Thyroid gland (tissue), 4 donors: Measurements from ENCODE around the gene TMC6. TPM values are rescaled to one million over a fixed set of nuclear protein-coding genes. Genes with fewer than 3 reads are reported as not detected.
A peak's percentile ranks its signal among the peaks of the same experiment; 100 is the strongest.
"Not testable (repeated sequence)": the region's sequence is repeated elsewhere in the genome, so short reads cannot be mapped to it uniquely, and the experiment has no call there.

ENCODE experiments used
- DNase-seq, 2 donors: peaks; one replicate each; pipeline ENCODE4 v3.0.0-alpha.2; 2019
- H3K27ac ChIP-seq, 3 donors: fragments of 200-600 bp; sonication (generic); 1 replicate in 2 of 3; 2 replicates in 1 of 3; pipeline ENCODE4 v1.5.1; 2016 to 2019; ENCODE audit warnings: mild to moderate bottlenecking in 1 of 3, moderate library complexity in 1 of 3
- H3K27me3 ChIP-seq: fragments of 200-600 bp; sonication (generic); one replicate; pipeline ENCODE4 v1.5.1; 2019
- H3K36me3 ChIP-seq, 2 donors: fragments of 200-600 bp; sonication (generic); one replicate each; pipeline ENCODE4 v1.5.1; 2016 to 2019
- H3K4me1 ChIP-seq, 2 donors: fragments of 200-600 bp; sonication (generic); one replicate each; pipeline ENCODE4 v1.5.1; 2017 to 2019
- H3K4me3 ChIP-seq, 3 donors: fragments of 200-600 bp; sonication (generic); replicated peaks in 1 of 3; 1 replicate in 2 of 3; 2 replicates in 1 of 3; pipeline ENCODE4 v1.5.1; 2016; ENCODE audit warnings: mild to moderate bottlenecking in 1 of 3
- H3K9me3 ChIP-seq: fragments of 200-600 bp; sonication (generic); one replicate; pipeline ENCODE4 v1.5.1; 2017
- POLR2A ChIP-seq, 2 donors: fragments of 450-650 bp; IDR thresholded peaks; one replicate each; pipeline ENCODE4 v1.6.1; 2017; ENCODE audit warnings: antibody characterized with exemption in 2 of 2, mild to moderate bottlenecking in 2 of 2, moderate library complexity in 1 of 2
- WGBS, 2 donors: methylation state at CpG; one replicate each; pipeline ENCODE4 v1.1.5; 2017; 5-methylcytosine and 5-hydroxymethylcytosine counted together
- intact Hi-C: fragments of 100-400 bp; cut with DNase I; formaldehyde crosslinking; loops from one replicate; pipeline ENCODE4 v1.15.1; 2023
- total RNA-seq, 4 donors: library from RNA; depleted of rRNA; stranded (reverse); fragments of >200 nt; gene quantifications; one replicate each; pipeline ENCODE4 v1.2.3, GENCODE V29; 2016
- TF ChIP-seq, protein P1 (sequence below), 6 experiments: fragments of 200-600 bp in 3 of 6; fragments of 450-650 bp in 3 of 6; sonication (generic) in 3 of 6; IDR thresholded peaks; one replicate each; pipeline ENCODE4 v1.5.1; 2016 to 2019; ENCODE audit warnings: antibody characterized with exemption in 6 of 6, mild to moderate bottlenecking in 2 of 6, inconsistent platforms in 1 of 6, moderate library complexity in 1 of 6

Gene TMC6
- total RNA-seq, 4 donors from 2014 or later, result 10.0 to 22.8 (median 20.4) TPM

DNA sequence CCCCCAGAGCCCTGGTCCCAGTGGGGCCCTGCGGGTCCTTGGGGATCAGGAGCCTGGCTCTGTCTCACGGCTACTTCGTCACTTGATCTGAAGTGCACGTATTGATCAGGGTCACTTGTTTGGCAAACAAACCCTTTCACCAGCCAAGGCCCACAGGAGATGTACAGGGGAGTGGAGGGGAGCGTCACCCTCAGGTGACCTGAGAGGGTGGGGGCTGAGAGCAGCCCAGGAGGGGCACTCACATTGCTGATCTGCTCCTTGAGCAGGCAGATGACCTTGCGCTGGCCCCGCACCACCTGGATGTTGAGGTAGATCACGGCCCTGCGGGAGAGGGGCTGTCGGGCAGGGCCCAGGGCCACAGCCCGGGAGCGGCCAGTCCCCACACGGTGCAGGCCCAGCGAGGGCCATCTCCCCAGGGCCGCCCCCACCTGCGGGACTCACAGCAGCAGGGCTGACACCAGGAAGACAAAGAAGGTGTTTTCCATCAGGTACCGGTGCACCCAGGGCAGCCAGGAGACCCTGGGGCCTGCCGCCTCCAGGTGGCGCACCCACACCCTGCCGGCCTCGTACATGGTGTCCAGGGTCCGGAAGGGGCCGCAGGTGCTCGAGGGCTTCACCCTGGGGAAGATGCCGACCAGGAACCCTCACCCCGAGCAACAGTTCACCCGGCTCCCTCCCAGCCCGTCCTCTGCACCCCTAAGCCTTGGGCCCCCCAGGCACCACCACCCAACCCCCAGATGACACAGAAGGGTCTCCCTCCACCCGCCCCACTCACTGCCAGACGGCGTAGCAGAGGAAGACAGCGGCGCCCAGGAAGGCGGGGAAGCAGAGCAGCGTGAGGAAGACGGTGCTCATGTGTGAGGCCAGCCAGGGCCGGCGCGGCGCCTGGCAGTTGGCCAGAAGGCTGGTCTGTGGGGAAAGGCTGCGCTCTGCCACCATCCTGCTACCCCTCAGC, 11.3 kb downstream of the TMC6 start:
- H3K27ac ChIP-seq, result peak overlapping the region in 1 of 3 donors; percentile 21
- H3K4me1 ChIP-seq, result peaks cover 9 to 26% of the 10 kb centered on the region in 2 donors
- TF ChIP-seq POLR2A (IDR thresholded peaks at IDR 0.05), result no peak
- TF ChIP-seq, protein P1, sequence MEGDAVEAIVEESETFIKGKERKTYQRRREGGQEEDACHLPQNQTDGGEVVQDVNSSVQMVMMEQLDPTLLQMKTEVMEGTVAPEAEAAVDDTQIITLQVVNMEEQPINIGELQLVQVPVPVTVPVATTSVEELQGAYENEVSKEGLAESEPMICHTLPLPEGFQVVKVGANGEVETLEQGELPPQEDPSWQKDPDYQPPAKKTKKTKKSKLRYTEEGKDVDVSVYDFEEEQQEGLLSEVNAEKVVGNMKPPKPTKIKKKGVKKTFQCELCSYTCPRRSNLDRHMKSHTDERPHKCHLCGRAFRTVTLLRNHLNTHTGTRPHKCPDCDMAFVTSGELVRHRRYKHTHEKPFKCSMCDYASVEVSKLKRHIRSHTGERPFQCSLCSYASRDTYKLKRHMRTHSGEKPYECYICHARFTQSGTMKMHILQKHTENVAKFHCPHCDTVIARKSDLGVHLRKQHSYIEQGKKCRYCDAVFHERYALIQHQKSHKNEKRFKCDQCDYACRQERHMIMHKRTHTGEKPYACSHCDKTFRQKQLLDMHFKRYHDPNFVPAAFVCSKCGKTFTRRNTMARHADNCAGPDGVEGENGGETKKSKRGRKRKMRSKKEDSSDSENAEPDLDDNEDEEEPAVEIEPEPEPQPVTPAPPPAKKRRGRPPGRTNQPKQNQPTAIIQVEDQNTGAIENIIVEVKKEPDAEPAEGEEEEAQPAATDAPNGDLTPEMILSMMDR (IDR thresholded peaks at IDR 0.05), result peak in 4 of 6 experiments; percentile 28 to 52 (median 42)
- H3K27me3 ChIP-seq, result no peaks in the 10 kb centered on the region
- peak; percentile 74 to 83 for DNase-seq
- 32 to 44% methylated on average over 14 to 18 of the region's 41 CpGs for WGBS, 2 donors
- H3K4me3 ChIP-seq, result no peak overlapping the region
- no peaks in the 10 kb centered on the region for H3K9me3 ChIP-seq
- no peaks in the 10 kb centered on the region for H3K36me3 ChIP-seq
- intact Hi-C loops, result no loop called here

GRCh38 chr17:78116411-78116810, 12.1 kb downstream of the TMC6 start:
- Histone ChIP-seq H3K27me3 (no peaks in the 10 kb centered on the region), H3K36me3 (no peaks in the 10 kb centered on the region), H3K27ac (no peak overlapping the region), H3K4me3 (no peak overlapping the region), H3K4me1 (peaks cover 9 to 27% of the 10 kb centered on the region in 2 donors), H3K9me3 (no peaks in the 10 kb centered on the region)
- intact Hi-C loops, result no loop called here
- WGBS, 2 donors, result 94 to 96% methylated on average over 9 of the region's 9 CpGs
- no peak for TF ChIP-seq POLR2A (IDR thresholded peaks at IDR 0.05)
- TF ChIP-seq, protein P1 (IDR thresholded peaks at IDR 0.05), result no peak
- no peak for DNase-seq

GRCh38 chr17:78115803-78116202, 12.8 kb downstream of the TMC6 start:
- H3K36me3 ChIP-seq, H3K27ac ChIP-seq, DNase-seq, H3K27me3 ChIP-seq, H3K9me3 ChIP-seq, intact Hi-C loops, H3K4me3 ChIP-seq: not testable (repeated sequence)
- peaks cover 9 to 27% of the 10 kb centered on the region in 2 donors for H3K4me1 ChIP-seq
- 93 to 95% methylated on average over 10 to 14 of the region's 18 CpGs for WGBS, 2 donors

DNA sequence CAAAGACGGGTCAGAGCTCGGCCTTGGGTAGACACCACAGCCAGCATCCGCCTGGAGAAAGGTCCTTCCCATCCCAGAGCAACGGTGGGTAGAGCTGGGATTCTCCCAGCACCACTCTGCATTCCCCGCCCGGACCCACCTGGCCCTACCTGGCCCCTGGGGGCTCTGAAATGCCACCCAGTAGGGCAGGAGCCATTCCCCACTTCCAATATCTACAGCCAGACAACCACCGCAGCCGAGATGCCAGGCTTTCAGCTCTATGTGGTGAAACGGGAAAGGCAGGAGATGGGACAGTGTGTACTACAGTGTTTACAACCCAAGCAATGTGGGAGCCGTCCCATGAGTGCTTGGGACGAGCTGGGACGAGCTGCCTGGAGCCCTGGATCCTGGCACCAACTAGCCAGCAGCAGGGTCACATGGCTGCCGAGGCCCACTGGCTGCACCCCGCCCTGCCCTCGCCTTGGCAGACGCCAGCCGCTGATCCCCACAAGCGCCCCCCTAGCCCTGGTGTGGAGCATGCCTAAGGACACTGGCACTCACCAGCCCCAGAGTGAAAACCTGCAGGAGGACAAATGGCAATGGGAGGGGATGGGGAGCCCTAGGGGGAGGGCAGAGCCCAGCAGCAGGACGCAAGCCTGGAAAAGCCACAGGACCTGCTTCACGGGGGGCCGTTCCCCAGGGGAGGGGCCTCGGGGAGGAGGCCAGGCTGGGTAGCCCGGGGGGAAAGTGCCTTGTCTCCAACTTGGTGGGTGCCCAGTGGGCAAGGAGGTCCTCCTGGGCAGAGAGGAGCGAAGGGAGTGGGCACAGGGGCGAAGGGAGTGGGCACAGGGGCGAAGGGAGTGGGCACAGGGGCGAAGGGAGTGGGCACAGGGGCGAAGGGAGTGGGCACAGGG, 13.5 kb downstream of the TMC6 start:
- Histone ChIP-seq H3K4me1 (peaks cover 9 to 27% of the 10 kb centered on the region in 2 donors), H3K4me3 (no peak overlapping the region), H3K27ac (no peak overlapping the region), H3K27me3 (no peaks in the 10 kb centered on the region), H3K36me3 (no peaks in the 10 kb centered on the region), H3K9me3 (no peaks in the 10 kb centered on the region)
- DNase-seq, result no peak
- WGBS, 2 donors, result 72 to 79% methylated on average over 10 to 17 of the region's 28 CpGs
- TF ChIP-seq, protein P1 (IDR thresholded peaks at IDR 0.05), result no peak
- TF ChIP-seq POLR2A (IDR thresholded peaks at IDR 0.05), result no peak
- intact Hi-C loops, result loop anchor here (5.0 kb wide), 1 partner anchor 307 kb away; no protein-coding TSS in a partner anchor
